Gastroesophageal sphincter (tissue), 4 donors: ENCODE results near the gene LNP1. TPM values are rescaled to one million over a fixed set of nuclear protein-coding genes. Genes with fewer than 3 reads are reported as not detected.

Experiments used
- ATAC-seq: fragments of 150-250 bp; one replicate; pipeline ENCODE4 v1.9.1; 2016; ENCODE audit warnings: mild to moderate bottlenecking, moderate library complexity
- H3K27ac ChIP-seq, 4 donors: fragments of 200-600 bp; sonication (generic) in 3 of 4; 1 replicate in 3 of 4; 2 replicates in 1 of 4; pipeline ENCODE4 v1.5.1; 2016 to 2019
- H3K27me3 ChIP-seq: fragments of 200-600 bp; sonication (generic); one replicate; pipeline ENCODE4 v1.5.1; 2019
- H3K36me3 ChIP-seq, 2 donors: fragments of 200-600 bp; sonication (generic); one replicate each; pipeline ENCODE4 v1.5.1; 2019; ENCODE audit warnings: control low read depth in 1 of 2
- H3K4me1 ChIP-seq, 3 donors: fragments of 200-600 bp; sonication (generic); 1 replicate in 2 of 3; 2 replicates in 1 of 3; pipeline ENCODE4 v1.5.1; 2016 to 2019; ENCODE audit warnings: control low read depth in 2 of 3
- H3K4me3 ChIP-seq, 2 donors: fragments of 200-600 bp; sonication (generic); one replicate each; pipeline ENCODE4 v1.5.1; 2019; ENCODE audit warnings: mild to moderate bottlenecking in 1 of 2, moderate library complexity in 1 of 2
- H3K9me3 ChIP-seq, 3 donors: fragments of 200-600 bp; sonication (generic); one replicate each; pipeline ENCODE4 v1.5.1; 2017 to 2019; ENCODE audit warnings: control low read depth in 2 of 3
- CTCF ChIP-seq, 4 experiments: fragments of 200-600 bp in 2 of 4; fragments of 450-650 bp in 2 of 4; sonication (generic) in 1 of 4; IDR thresholded peaks; one replicate each; pipeline ENCODE4 v1.5.1; 2017 to 2019; ENCODE audit warnings: antibody characterized with exemption in 4 of 4, mild to moderate bottlenecking in 2 of 4, moderate library complexity in 2 of 4
- EP300 ChIP-seq: sonication (generic); formaldehyde crosslinking; IDR thresholded peaks from one replicate; pipeline ENCODE4 v1.6.1; 2017; ENCODE audit warnings: antibody characterized with exemption, mild to moderate bottlenecking
- POLR2A ChIP-seq, 2 donors: fragments of 450-650 bp; IDR thresholded peaks; one replicate each; pipeline ENCODE4 v1.6.1; 2017; ENCODE audit warnings: antibody characterized with exemption in 2 of 2, mild to moderate bottlenecking in 2 of 2, moderate library complexity in 1 of 2
- POLR2AphosphoS5 ChIP-seq: sonication (generic); formaldehyde crosslinking; IDR thresholded peaks from one replicate; pipeline ENCODE4 v1.6.1; 2017; ENCODE audit warnings: antibody characterized with exemption
- WGBS, 2 donors: methylation state at CpG; one replicate each; pipeline ENCODE4 v1.1.5; 2018; ENCODE audit warnings: low coverage in 1 of 2; 5-methylcytosine and 5-hydroxymethylcytosine counted together
- total RNA-seq, 4 donors: library from RNA; depleted of rRNA; stranded (reverse); fragments of >200 nt; gene quantifications; one replicate each; pipeline ENCODE4 v1.1.0, GENCODE V29; 2016

The LNP1 gene
- total RNA-seq, 4 donors from 2014 or later = 2.3 to 3.9 (median 3.2) TPM

- Histone ChIP-seq H3K27ac (no peak overlapping the region), H3K27me3 (no peaks in the 10 kb centered on the region), H3K4me3 (no peak overlapping the region), H3K36me3 (no peaks in the 10 kb centered on the region), H3K9me3 (no peaks in the 10 kb centered on the region), H3K4me1 (no peaks in the 10 kb centered on the region)
- TF ChIP-seq POLR2A (IDR thresholded peaks at IDR 0.05) (no peak), POLR2AphosphoS5 (no peak), EP300 (no peak), CTCF (IDR thresholded peaks at IDR 0.05) (no peak)
- no peak for ATAC-seq
- WGBS, 2 donors = 31 to 58% methylated on average over 3 to 7 of the region's 8 CpGs
These were observed 24.8 kb downstream of the LNP1 start for GRCh38 chr3:100426067-100426682.

GRCh38 chr3:100427699-100428098 lies 26.4 kb downstream of the LNP1 start:
- no peak overlapping the region for H3K27ac ChIP-seq
- no peaks in the 10 kb centered on the region for H3K9me3 ChIP-seq
- no peaks in the 10 kb centered on the region for H3K4me1 ChIP-seq
- no peak overlapping the region for H3K4me3 ChIP-seq
- no peak for TF ChIP-seq POLR2A (IDR thresholded peaks at IDR 0.05)
- TF ChIP-seq POLR2AphosphoS5 = no peak
- TF ChIP-seq CTCF (IDR thresholded peaks at IDR 0.05) = no peak
- no peak for TF ChIP-seq EP300
- no peaks in the 10 kb centered on the region for H3K36me3 ChIP-seq
- ATAC-seq = no peak
- 28 to 90% methylated on average over 2 of the region's 2 CpGs for WGBS, 2 donors
- no peaks in the 10 kb centered on the region for H3K27me3 ChIP-seq

- H3K9me3 ChIP-seq = no peaks in the 10 kb centered on the region
- no peaks in the 10 kb centered on the region for H3K4me1 ChIP-seq
- H3K27me3 ChIP-seq = no peaks in the 10 kb centered on the region
- no peak for ATAC-seq
- H3K27ac ChIP-seq = no peak overlapping the region
- WGBS, 2 donors = 72 to 79% methylated on average over 2 of the region's 2 CpGs
- H3K4me3 ChIP-seq = no peak overlapping the region
- no peaks in the 10 kb centered on the region for H3K36me3 ChIP-seq
- TF ChIP-seq POLR2A (IDR thresholded peaks at IDR 0.05) (no peak), POLR2AphosphoS5 (no peak), EP300 (no peak), CTCF (IDR thresholded peaks at IDR 0.05) (no peak)
These were observed 27.9 kb downstream of the LNP1 start for GRCh38 chr3:100429187-100429716.

- no peaks in the 10 kb centered on the region for H3K36me3 ChIP-seq
- H3K4me3 ChIP-seq = no peak overlapping the region
- no peaks in the 10 kb centered on the region for H3K4me1 ChIP-seq
- no peaks in the 10 kb centered on the region for H3K9me3 ChIP-seq
- no peak overlapping the region for H3K27ac ChIP-seq
- no peaks in the 10 kb centered on the region for H3K27me3 ChIP-seq
- WGBS, 2 donors = 84 to 100% methylated on average over 2 of the region's 2 CpGs
- ATAC-seq = no peak
- TF ChIP-seq POLR2A (IDR thresholded peaks at IDR 0.05) (no peak), POLR2AphosphoS5 (no peak), CTCF (IDR thresholded peaks at IDR 0.05) (no peak), EP300 (no peak)
These were observed 35.6 kb downstream of the LNP1 start for GRCh38 chr3:100436951-100437350.
